HEK293 (cell line): Measurements from ENCODE around the gene NENF.
A peak's percentile ranks its signal among the peaks of the same experiment; 100 is the strongest.

Experiments
- CTCF ChIA-PET: fragments of 350-600 bp; formaldehyde crosslinking; extraction: SDS; loops from one replicate; lab custom pipeline; 2021; ENCODE audit warnings: antibody characterized with exemption; lab: Yijun Ruan, JAX
- POLR2A ChIA-PET: fragments of 300-600 bp; formaldehyde crosslinking; extraction: SDS; loops from one replicate; lab custom pipeline; 2020; ENCODE audit warnings: antibody characterized with exemption, inconsistent platforms; lab: Yijun Ruan, JAX
- H3K27ac ChIP-seq: fragments of 200-500 bp; sonication (Bioruptor generic); 2 replicates; pipeline ENCODE4 v1.5.1; 2014; ENCODE audit warnings: low read depth, low read length, control low read depth, inconsistent platforms; ENCODE audit errors: extremely low read depth
- H3K36me3 ChIP-seq, 2 experiments: fragments of 200-500 bp in 1 of 2; sonication (Bioruptor generic) in 1 of 2; 1 replicate in 1 of 2; 2 replicates in 1 of 2; pipeline ENCODE4 v1.5.1; 2014 to 2017; ENCODE audit warnings: inconsistent platforms in 2 of 2, low read length in 2 of 2; ENCODE audit not compliant: control insufficient read depth in 2 of 2, insufficient read depth in 1 of 2
- H3K4me1 ChIP-seq: fragments of 200-500 bp; sonication (Bioruptor generic); 2 replicates; pipeline ENCODE4 v1.5.1; 2014; ENCODE audit warnings: mild to moderate bottlenecking, low read length, inconsistent platforms; ENCODE audit not compliant: control insufficient read depth, insufficient read depth
- H3K4me3 ChIP-seq: 2 replicates; pipeline ENCODE4 v1.5.1; 2011; ENCODE audit warnings: low read depth, mild to moderate bottlenecking, control low read depth, low read length, moderate library complexity
- H3K9me3 ChIP-seq: fragments of 200-500 bp; sonication (Bioruptor generic); 2 replicates; pipeline ENCODE4 v1.5.1; 2014; ENCODE audit warnings: low read depth, low read length, inconsistent platforms; ENCODE audit not compliant: control insufficient read depth, insufficient read depth
- ATF2 ChIP-seq: fragments of 450-650 bp; formaldehyde crosslinking; IDR thresholded peaks from 2 replicates; pipeline ENCODE4 v1.5.1; 2016; ENCODE audit warnings: missing biosample characterization, missing genetic modification characterization, low read depth
- BCL11A ChIP-seq: fragments of 450-650 bp; formaldehyde crosslinking; IDR thresholded peaks from 2 replicates; pipeline ENCODE4 v1.5.1; 2016; ENCODE audit warnings: low read depth, missing biosample characterization, missing genetic modification characterization
- BCL6B ChIP-seq: fragments of 450-650 bp; formaldehyde crosslinking; IDR thresholded peaks from 2 replicates; pipeline ENCODE4 v1.5.1; 2017; ENCODE audit warnings: missing biosample characterization, missing genetic modification characterization
- OSR2 ChIP-seq: fragments of 450-650 bp; formaldehyde crosslinking; IDR thresholded peaks from 2 replicates; pipeline ENCODE4 v1.5.1; 2016; ENCODE audit warnings: missing biosample characterization, missing genetic modification characterization
- RBAK ChIP-seq: fragments of 450-650 bp; formaldehyde crosslinking; IDR thresholded peaks from 2 replicates; pipeline ENCODE4 v1.5.1; 2016; ENCODE audit warnings: missing biosample characterization, missing genetic modification characterization
- SCRT2 ChIP-seq: fragments of 450-650 bp; formaldehyde crosslinking; IDR thresholded peaks from 2 replicates; pipeline ENCODE4 v1.5.1; 2016; ENCODE audit warnings: missing biosample characterization, missing genetic modification characterization
- WT1 ChIP-seq: fragments of 450-650 bp; formaldehyde crosslinking; IDR thresholded peaks from 2 replicates; pipeline ENCODE4 v1.5.1; 2016; ENCODE audit warnings: missing biosample characterization, missing genetic modification characterization
- YY1 ChIP-seq: fragments of 450-650 bp; formaldehyde crosslinking; IDR thresholded peaks from 2 replicates; pipeline ENCODE4 v1.5.1; 2018; ENCODE audit warnings: missing biosample characterization, missing genetic modification characterization
- ZFP41 ChIP-seq: fragments of 450-650 bp; formaldehyde crosslinking; IDR thresholded peaks from 2 replicates; pipeline ENCODE4 v1.5.1; 2016; ENCODE audit warnings: missing biosample characterization, missing genetic modification characterization, borderline replicate concordance
- ZNF266 ChIP-seq: fragments of 450-650 bp; formaldehyde crosslinking; IDR thresholded peaks from 2 replicates; pipeline ENCODE4 v1.5.1; 2016; ENCODE audit warnings: missing biosample characterization, missing genetic modification characterization, low read depth
- ZNF391 ChIP-seq: fragments of 450-650 bp; formaldehyde crosslinking; IDR thresholded peaks from 2 replicates; pipeline ENCODE4 v1.5.1; 2016; ENCODE audit warnings: low read depth, missing biosample characterization, missing genetic modification characterization, borderline replicate concordance
- ZNF423 ChIP-seq: fragments of 450-650 bp; formaldehyde crosslinking; IDR thresholded peaks from 2 replicates; pipeline ENCODE4 v1.5.1; 2016; ENCODE audit warnings: missing biosample characterization, missing genetic modification characterization
- ZNF610 ChIP-seq: fragments of 450-650 bp; formaldehyde crosslinking; IDR thresholded peaks from 2 replicates; pipeline ENCODE4 v1.5.1; 2016; ENCODE audit warnings: missing biosample characterization, missing genetic modification characterization, borderline replicate concordance
- ZNF623 ChIP-seq: fragments of 450-650 bp; formaldehyde crosslinking; IDR thresholded peaks from 2 replicates; pipeline ENCODE4 v1.5.1; 2016; ENCODE audit warnings: missing biosample characterization, missing genetic modification characterization
- ZNF626 ChIP-seq: fragments of 450-650 bp; sonication (Bioruptor Pico); formaldehyde crosslinking; IDR thresholded peaks from 2 replicates; pipeline ENCODE4 v1.5.1; 2018; ENCODE audit warnings: missing biosample characterization, missing genetic modification characterization, inconsistent platforms
- ZNF629 ChIP-seq: fragments of 450-650 bp; formaldehyde crosslinking; IDR thresholded peaks from 2 replicates; pipeline ENCODE4 v1.5.1; 2017; ENCODE audit warnings: missing biosample characterization, missing genetic modification characterization
- TF ChIP-seq, protein P1 (sequence below): sonication (generic); formaldehyde crosslinking; IDR thresholded peaks from 2 replicates; pipeline ENCODE4 v1.8.1; 2022; ENCODE audit warnings: mild to moderate bottlenecking, moderate library complexity, missing genetic modification reagents
- TF ChIP-seq, protein P2 (sequence below): fragments of 450-650 bp; formaldehyde crosslinking; IDR thresholded peaks from 2 replicates; pipeline ENCODE4 v1.5.1; 2016; ENCODE audit warnings: missing biosample characterization, missing genetic modification characterization
- TF ChIP-seq, protein P3 (sequence below): fragments of 450-650 bp; formaldehyde crosslinking; IDR thresholded peaks from 2 replicates; pipeline ENCODE4 v1.5.1; 2016; ENCODE audit warnings: missing biosample characterization, missing genetic modification characterization
- TF ChIP-seq, protein P4 (sequence below): fragments of 450-650 bp; formaldehyde crosslinking; IDR thresholded peaks from 2 replicates; pipeline ENCODE4 v1.5.1; 2016; ENCODE audit warnings: missing biosample characterization, missing genetic modification characterization

The NENF gene

GRCh38 chr1:212461916-212462660 is 29.4 kb downstream of the NENF start (continued):
- no peak for TF ChIP-seq ATF2
- TF ChIP-seq ZNF266 (tag by site-specific recombination) = no peak
- TF ChIP-seq BCL6B (tag by site-specific recombination) = no peak
- TF ChIP-seq WT1 (tag by site-specific recombination) = no peak

DNA sequence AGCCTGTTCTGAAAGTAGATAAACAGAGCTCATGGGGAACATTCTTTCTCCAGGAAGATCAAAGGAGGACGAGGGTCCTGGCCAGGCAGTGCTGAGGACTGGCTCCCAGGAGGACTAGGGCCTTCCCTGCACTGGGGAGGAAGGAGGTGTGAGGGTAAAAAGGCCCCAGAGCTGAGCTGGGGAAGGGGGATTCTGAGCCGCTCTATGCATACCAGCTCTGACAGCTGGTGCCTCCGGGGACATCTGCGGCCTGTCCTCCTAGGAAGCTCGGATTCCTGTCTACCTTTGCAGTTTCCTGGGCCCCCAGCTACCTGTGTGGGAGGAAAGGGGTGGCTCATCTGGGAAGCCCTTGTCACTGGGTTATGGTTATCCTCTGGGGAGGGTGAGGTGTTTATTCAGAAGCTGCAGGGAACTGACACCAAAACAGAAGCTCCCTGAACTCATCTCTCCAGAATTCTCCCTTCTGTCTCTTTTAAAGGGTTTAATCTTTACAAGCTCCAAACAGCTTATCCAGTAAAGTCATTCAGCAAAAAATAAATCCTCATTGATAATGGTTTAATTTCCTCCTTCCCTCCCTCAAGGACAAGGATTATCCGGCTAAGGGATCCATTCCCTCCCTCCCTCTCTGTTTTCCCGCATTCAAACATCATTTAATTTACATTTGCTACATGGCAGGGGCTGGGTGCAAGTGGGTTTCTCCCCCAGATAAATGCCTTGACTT is 31.0 kb downstream of the NENF start:
- H3K9me3 ChIP-seq = no peaks in the 10 kb centered on the region
- ChIA-PET POLR2A (interaction anchor here (0.6 to 2.0 kb wide), 2 partner anchors 130 to 145 kb away, joined by 8 read pairs; partner anchors contain the start of gene ATF3), CTCF (interaction anchor here (0.6 to 2.4 kb wide), 5 partner anchors 8 to 393 kb away, joined by 3 to 8 read pairs (median 6); no protein-coding TSS in a partner anchor)
- no peaks in the 10 kb centered on the region for H3K4me1 ChIP-seq
- no peak overlapping the region for H3K27ac ChIP-seq
- no peak overlapping the region for H3K4me3 ChIP-seq
- no peaks in the 10 kb centered on the region for H3K36me3 ChIP-seq
- TF ChIP-seq OSR2 (0 out of 2 replicates have a peak, but pooled peaks have one; percentile 12), ZNF391 (tag by site-specific recombination) (no peak)

DNA sequence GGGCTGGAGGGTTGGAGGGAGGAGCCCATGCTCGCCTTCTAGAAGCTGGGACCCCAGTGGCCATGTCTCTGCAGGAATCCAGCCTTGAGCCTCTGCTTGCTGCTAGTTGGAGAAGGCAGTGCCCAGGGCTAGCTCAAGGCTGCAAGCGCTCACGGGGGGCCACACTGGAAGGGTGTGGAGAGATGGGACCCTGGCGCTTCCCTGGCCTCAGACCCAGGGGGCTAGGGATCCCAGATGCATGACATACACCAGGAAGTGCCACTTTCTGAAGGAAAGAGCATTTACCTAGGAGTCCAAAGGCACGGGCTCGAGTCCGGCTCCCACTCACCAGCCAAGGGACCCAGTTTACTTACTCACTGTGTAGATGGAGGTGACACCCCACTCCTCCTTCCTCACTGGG is 32.6 kb downstream of the NENF start:
- POLR2A ChIA-PET = interaction anchor here (0.6 to 1.2 kb wide), 2 partner anchors 143 to 191 kb away, joined by 4 read pairs; partner anchors contain the start of gene ATF3
- no peak overlapping the region for H3K27ac ChIP-seq
- H3K4me3 ChIP-seq = no peak overlapping the region
- TF ChIP-seq ZNF423 (no peak), ZNF626 (tag by site-specific recombination) (no peak), ZNF629 (tag by site-specific recombination) (no peak), RBAK (tag by site-specific recombination) (no peak), ZNF266 (tag by site-specific recombination) (no peak), ZFP41 (tag by site-specific recombination) (no peak), SCRT2 (tag by site-specific recombination) (no peak), BCL11A (no peak), ZNF610 (tag by site-specific recombination) (no peak), ZNF623 (tag by site-specific recombination) (no peak), YY1 (no peak)
- TF ChIP-seq, protein P1, sequence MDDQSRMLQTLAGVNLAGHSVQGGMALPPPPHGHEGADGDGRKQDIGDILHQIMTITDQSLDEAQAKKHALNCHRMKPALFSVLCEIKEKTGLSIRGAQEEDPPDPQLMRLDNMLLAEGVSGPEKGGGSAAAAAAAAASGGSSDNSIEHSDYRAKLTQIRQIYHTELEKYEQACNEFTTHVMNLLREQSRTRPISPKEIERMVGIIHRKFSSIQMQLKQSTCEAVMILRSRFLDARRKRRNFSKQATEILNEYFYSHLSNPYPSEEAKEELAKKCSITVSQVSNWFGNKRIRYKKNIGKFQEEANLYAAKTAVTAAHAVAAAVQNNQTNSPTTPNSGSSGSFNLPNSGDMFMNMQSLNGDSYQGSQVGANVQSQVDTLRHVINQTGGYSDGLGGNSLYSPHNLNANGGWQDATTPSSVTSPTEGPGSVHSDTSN (CRISPR knock-in tag) = no peak
- TF ChIP-seq, protein P2, sequence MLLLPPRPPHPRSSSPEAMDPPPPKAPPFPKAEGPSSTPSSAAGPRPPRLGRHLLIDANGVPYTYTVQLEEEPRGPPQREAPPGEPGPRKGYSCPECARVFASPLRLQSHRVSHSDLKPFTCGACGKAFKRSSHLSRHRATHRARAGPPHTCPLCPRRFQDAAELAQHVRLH (tag by site-specific recombination) = no peak
- TF ChIP-seq, protein P3, sequence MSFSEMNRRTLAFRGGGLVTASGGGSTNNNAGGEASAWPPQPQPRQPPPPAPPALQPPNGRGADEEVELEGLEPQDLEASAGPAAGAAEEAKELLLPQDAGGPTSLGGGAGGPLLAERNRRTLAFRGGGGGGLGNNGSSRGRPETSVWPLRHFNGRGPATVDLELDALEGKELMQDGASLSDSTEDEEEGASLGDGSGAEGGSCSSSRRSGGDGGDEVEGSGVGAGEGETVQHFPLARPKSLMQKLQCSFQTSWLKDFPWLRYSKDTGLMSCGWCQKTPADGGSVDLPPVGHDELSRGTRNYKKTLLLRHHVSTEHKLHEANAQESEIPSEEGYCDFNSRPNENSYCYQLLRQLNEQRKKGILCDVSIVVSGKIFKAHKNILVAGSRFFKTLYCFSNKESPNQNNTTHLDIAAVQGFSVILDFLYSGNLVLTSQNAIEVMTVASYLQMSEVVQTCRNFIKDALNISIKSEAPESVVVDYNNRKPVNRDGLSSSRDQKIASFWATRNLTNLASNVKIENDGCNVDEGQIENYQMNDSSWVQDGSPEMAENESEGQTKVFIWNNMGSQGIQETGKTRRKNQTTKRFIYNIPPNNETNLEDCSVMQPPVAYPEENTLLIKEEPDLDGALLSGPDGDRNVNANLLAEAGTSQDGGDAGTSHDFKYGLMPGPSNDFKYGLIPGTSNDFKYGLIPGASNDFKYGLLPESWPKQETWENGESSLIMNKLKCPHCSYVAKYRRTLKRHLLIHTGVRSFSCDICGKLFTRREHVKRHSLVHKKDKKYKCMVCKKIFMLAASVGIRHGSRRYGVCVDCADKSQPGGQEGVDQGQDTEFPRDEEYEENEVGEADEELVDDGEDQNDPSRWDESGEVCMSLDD (tag by site-specific recombination) = no peak
- TF ChIP-seq, protein P4, sequence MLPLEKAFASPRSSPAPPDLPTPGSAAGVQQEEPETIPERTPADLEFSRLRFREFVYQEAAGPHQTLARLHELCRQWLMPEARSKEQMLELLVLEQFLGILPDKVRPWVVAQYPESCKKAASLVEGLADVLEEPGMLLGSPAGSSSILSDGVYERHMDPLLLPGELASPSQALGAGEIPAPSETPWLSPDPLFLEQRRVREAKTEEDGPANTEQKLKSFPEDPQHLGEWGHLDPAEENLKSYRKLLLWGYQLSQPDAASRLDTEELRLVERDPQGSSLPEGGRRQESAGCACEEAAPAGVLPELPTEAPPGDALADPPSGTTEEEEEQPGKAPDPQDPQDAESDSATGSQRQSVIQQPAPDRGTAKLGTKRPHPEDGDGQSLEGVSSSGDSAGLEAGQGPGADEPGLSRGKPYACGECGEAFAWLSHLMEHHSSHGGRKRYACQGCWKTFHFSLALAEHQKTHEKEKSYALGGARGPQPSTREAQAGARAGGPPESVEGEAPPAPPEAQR (tag by site-specific recombination) = no peak
- no peaks in the 10 kb centered on the region for H3K36me3 ChIP-seq
- CTCF ChIA-PET = interaction anchor here (0.8 to 2.4 kb wide), 6 partner anchors 10 to 200 kb away, joined by 3 to 13 read pairs (median 6); no protein-coding TSS in a partner anchor
- no peaks in the 10 kb centered on the region for H3K4me1 ChIP-seq
- H3K9me3 ChIP-seq = no peaks in the 10 kb centered on the region
